ENCODE results near the gene ARL14.

- TF ChIP-seq CTCF (IDR thresholded peaks at IDR 0.05; ENCODE audit: insufficient read depth, low read depth, low read length), result no peak
- no peak for TF ChIP-seq EZH2 (IDR thresholded peaks at IDR 0.05; ENCODE audit: insufficient read depth, low read length)
These were observed 9.5 kb upstream of the ARL14 start for GRCh38 chr3:160667452-160667851.

All from astrocyte (in vitro differentiated cells and primary cell).